Mesendoderm (in vitro differentiated cells): ENCODE measurements around the gene ERG.

Source experiments
- DNase-seq: peaks from one replicate; pipeline ENCODE4 v3.0.0; 2013
- H2AK5ac ChIP-seq: 2 replicates; pipeline ENCODE4 v1.6.1; 2013; ENCODE audit warnings: low read length, inconsistent platforms
- H2BK120ac ChIP-seq: 2 replicates; pipeline ENCODE4 v1.6.1; 2013; ENCODE audit warnings: low read depth, mild to moderate bottlenecking, low read length, moderate library complexity, mixed read lengths
- H2BK15ac ChIP-seq: replicated peaks from 2 replicates; pipeline ENCODE4 v1.6.1; 2013; ENCODE audit warnings: low read depth, mild to moderate bottlenecking, moderate library complexity
- H2BK5ac ChIP-seq: 2 replicates; pipeline ENCODE4 v1.6.1; 2013; ENCODE audit warnings: low read length, inconsistent platforms
- H3K18ac ChIP-seq: 2 replicates; pipeline ENCODE4 v1.6.1; 2013; ENCODE audit warnings: mild to moderate bottlenecking, low read length, mixed read lengths
- H3K23ac ChIP-seq: one replicate; pipeline ENCODE4 v1.6.1; 2013; ENCODE audit warnings: low read length
- H3K27ac ChIP-seq: 2 replicates; pipeline ENCODE4 v1.5.1; 2013; ENCODE audit warnings: low read depth, mild to moderate bottlenecking, inconsistent platforms, low read length, moderate library complexity
- H3K27me3 ChIP-seq: 2 replicates; pipeline ENCODE4 v1.6.1; 2013; ENCODE audit warnings: low read length, control low read depth, mild to moderate bottlenecking, inconsistent platforms; ENCODE audit not compliant: insufficient read depth, poor library complexity
- H3K36me3 ChIP-seq: 2 replicates; pipeline ENCODE4 v1.6.1; 2013; ENCODE audit warnings: low read length, inconsistent platforms; ENCODE audit not compliant: control insufficient read depth, insufficient read depth
- H3K4ac ChIP-seq: one replicate; pipeline ENCODE4 v1.6.1; 2013; ENCODE audit warnings: low read depth, mild to moderate bottlenecking, low read length, moderate library complexity
- H3K4me1 ChIP-seq: 2 replicates; pipeline ENCODE4 v1.6.1; 2013; ENCODE audit warnings: low read depth, low read length, inconsistent platforms; ENCODE audit not compliant: control insufficient read depth
- H3K4me2 ChIP-seq: 2 replicates; pipeline ENCODE4 v1.6.1; 2013; ENCODE audit warnings: low read length
- H3K4me3 ChIP-seq: 2 replicates; pipeline ENCODE4 v1.5.1; 2013; ENCODE audit warnings: mild to moderate bottlenecking, low read length
- H3K56ac ChIP-seq: one replicate; pipeline ENCODE4 v1.6.1; 2013; ENCODE audit warnings: low read length
- H3K79me1 ChIP-seq: 2 replicates; pipeline ENCODE4 v1.6.1; 2013; ENCODE audit warnings: low read length, inconsistent platforms
- H3K79me2 ChIP-seq: 2 replicates; pipeline ENCODE4 v1.6.1; 2013; ENCODE audit warnings: mild to moderate bottlenecking, low read length; ENCODE audit not compliant: control insufficient read depth, insufficient read depth
- H3K9ac ChIP-seq: 2 replicates; pipeline ENCODE4 v1.6.1; 2013; ENCODE audit warnings: low read length, inconsistent platforms
- H4K5ac ChIP-seq: one replicate; pipeline ENCODE4 v1.6.1; 2013; ENCODE audit warnings: low read length
- H4K8ac ChIP-seq: one replicate; pipeline ENCODE4 v1.6.1; 2013; ENCODE audit warnings: low read depth, mild to moderate bottlenecking, control low read depth, low read length, moderate library complexity
- WGBS: extraction: QIAGEN DNeasy Blood & Tissue Kit; methylation state at CpG from one replicate; pipeline ENCODE4 v1.1.7; 2013; ENCODE audit warnings: low lambda C conversion rate, missing lambda C conversion rate; ENCODE audit not compliant: insufficient coverage; ENCODE audit errors: extremely low coverage; 5-methylcytosine and 5-hydroxymethylcytosine counted together

Gene ERG

GRCh38 chr21:38499296-38499695 is 1.0 kb upstream of the ERG start:
- Histone ChIP-seq H3K4me3 (no peak overlapping the region), H3K79me1 (no peaks in the 10 kb centered on the region), H3K36me3 (no peaks in the 10 kb centered on the region), H3K4me1 (no peaks in the 10 kb centered on the region), H3K79me2 (no peaks in the 10 kb centered on the region), H2BK15ac (no peak overlapping the region), H3K18ac (no peak overlapping the region), H2AK5ac (no peak overlapping the region), H3K4me2 (no peak overlapping the region), H3K4ac (no peak overlapping the region), H3K9ac (no peak overlapping the region), H3K27ac (no peak overlapping the region), H4K5ac (no peak overlapping the region), H3K23ac (no peak overlapping the region), H4K8ac (no peak overlapping the region), H2BK120ac (no peak overlapping the region), H2BK5ac (no peak overlapping the region), H3K27me3 (no peaks in the 10 kb centered on the region), H3K56ac (no peak overlapping the region)
- WGBS: no CpG with 5 or more reads among the region's 6 CpGs
- no peak for DNase-seq

- no peak overlapping the region for H2BK15ac ChIP-seq
Measured at GRCh38 chr21:38496224-38496623, 2.1 kb downstream of the ERG start.

GRCh38 chr21:38495696-38496095 is 2.6 kb downstream of the ERG start:
- Histone ChIP-seq H2BK120ac (no peak overlapping the region), H4K8ac (no peak overlapping the region), H3K18ac (no peak overlapping the region), H2BK5ac (no peak overlapping the region), H3K36me3 (no peaks in the 10 kb centered on the region), H4K5ac (no peak overlapping the region), H3K9ac (no peak overlapping the region), H3K56ac (no peak overlapping the region), H3K79me2 (no peaks in the 10 kb centered on the region), H3K23ac (no peak overlapping the region), H2BK15ac (no peak overlapping the region), H3K27ac (no peak overlapping the region), H3K4me3 (no peak overlapping the region), H3K4me1 (no peaks in the 10 kb centered on the region), H2AK5ac (no peak overlapping the region), H3K4me2 (no peak overlapping the region), H3K27me3 (no peaks in the 10 kb centered on the region), H3K79me1 (no peaks in the 10 kb centered on the region), H3K4ac (no peak overlapping the region)
- DNase-seq: no peak
- no CpG with 5 or more reads among the region's 2 CpGs for WGBS

More at GRCh38 chr21:38496224-38496623, 2.1 kb downstream of the ERG start:
- no CpG with 5 or more reads among the region's 3 CpGs for whole genome bisulfite sequencing
- Histone ChIP-seq H2AK5ac (no peak overlapping the region), H3K36me3 (no peaks in the 10 kb centered on the region), H2BK120ac (no peak overlapping the region), H3K79me2 (no peaks in the 10 kb centered on the region), H2BK5ac (no peak overlapping the region), H3K18ac (no peak overlapping the region), H3K4me2 (no peak overlapping the region), H3K4me3 (no peak overlapping the region), H3K27ac (no peak overlapping the region), H3K27me3 (no peaks in the 10 kb centered on the region), H3K79me1 (no peaks in the 10 kb centered on the region), H3K4me1 (no peaks in the 10 kb centered on the region), H3K56ac (no peak overlapping the region), H3K23ac (no peak overlapping the region), H3K9ac (no peak overlapping the region), H3K4ac (no peak overlapping the region), H4K8ac (no peak overlapping the region), H4K5ac (no peak overlapping the region)
- no peak for DNase-seq

- no peaks in the 10 kb centered on the region for H3K27me3 ChIP-seq
- H2BK5ac ChIP-seq: no peak overlapping the region
- no peak overlapping the region for H3K4me2 ChIP-seq
- H2AK5ac ChIP-seq: no peak overlapping the region
- no peak for DNase-seq
- no peak overlapping the region for H3K4me3 ChIP-seq
- no peaks in the 10 kb centered on the region for H3K4me1 ChIP-seq
- H3K79me1 ChIP-seq: no peaks in the 10 kb centered on the region
- H4K5ac ChIP-seq: no peak overlapping the region
- no peak overlapping the region for H3K56ac ChIP-seq
- no peak overlapping the region for H3K9ac ChIP-seq
- H3K4ac ChIP-seq: no peak overlapping the region
- no peak overlapping the region for H2BK120ac ChIP-seq
- no peak overlapping the region for H3K27ac ChIP-seq
- no peak overlapping the region for H3K23ac ChIP-seq
- H3K36me3 ChIP-seq: no peaks in the 10 kb centered on the region
- no peaks in the 10 kb centered on the region for H3K79me2 ChIP-seq
- H2BK15ac ChIP-seq: no peak overlapping the region
- no CpG with 5 or more reads among the region's 5 CpGs for WGBS
- H4K8ac ChIP-seq: no peak overlapping the region
- no peak overlapping the region for H3K18ac ChIP-seq
Measured at GRCh38 chr21:38495242-38495641, 3.0 kb downstream of the ERG start.

GRCh38 chr21:38494703-38495102 is 3.6 kb downstream of the ERG start:
- H3K4me3 ChIP-seq: no peak overlapping the region

GRCh38 chr21:38494251-38494642 is 4.0 kb downstream of the ERG start:
- no peak overlapping the region for H2BK120ac ChIP-seq
- peaks cover 2% of the 10 kb centered on the region for H3K4me1 ChIP-seq
- H2BK5ac ChIP-seq: no peak overlapping the region
- H3K4me2 ChIP-seq: no peak overlapping the region
- no peak overlapping the region for H4K5ac ChIP-seq
- H3K9ac ChIP-seq: no peak overlapping the region
- H3K56ac ChIP-seq: no peak overlapping the region
- no peaks in the 10 kb centered on the region for H3K36me3 ChIP-seq
- WGBS: no CpG with 5 or more reads among the region's 4 CpGs
- DNase-seq: no peak
- no peak overlapping the region for H3K4me3 ChIP-seq
- no peaks in the 10 kb centered on the region for H3K79me1 ChIP-seq
- H3K27ac ChIP-seq: no peak overlapping the region
- H3K27me3 ChIP-seq: no peaks in the 10 kb centered on the region
- no peak overlapping the region for H2AK5ac ChIP-seq
- no peak overlapping the region for H2BK15ac ChIP-seq
- H3K18ac ChIP-seq: no peak overlapping the region
- H3K4ac ChIP-seq: no peak overlapping the region
- no peaks in the 10 kb centered on the region for H3K79me2 ChIP-seq
- H3K23ac ChIP-seq: no peak overlapping the region
- no peak overlapping the region for H4K8ac ChIP-seq

More at GRCh38 chr21:38494703-38495102, 3.6 kb downstream of the ERG start:
- H3K4me2 ChIP-seq: no peak overlapping the region
- DNase-seq: no peak
- no peaks in the 10 kb centered on the region for H3K79me2 ChIP-seq
- H2BK15ac ChIP-seq: no peak overlapping the region
- no peak overlapping the region for H3K23ac ChIP-seq
- peaks cover 1% of the 10 kb centered on the region for H3K4me1 ChIP-seq
- H3K18ac ChIP-seq: no peak overlapping the region
- H3K36me3 ChIP-seq: no peaks in the 10 kb centered on the region
- no peak overlapping the region for H3K9ac ChIP-seq
- no CpG with 5 or more reads among the region's 6 CpGs for WGBS
- H3K27me3 ChIP-seq: no peaks in the 10 kb centered on the region
- no peak overlapping the region for H3K4ac ChIP-seq
- no peak overlapping the region for H2BK120ac ChIP-seq
- no peak overlapping the region for H3K27ac ChIP-seq
- H2BK5ac ChIP-seq: no peak overlapping the region
- no peak overlapping the region for H4K5ac ChIP-seq
- no peaks in the 10 kb centered on the region for H3K79me1 ChIP-seq
- H4K8ac ChIP-seq: no peak overlapping the region
- H2AK5ac ChIP-seq: no peak overlapping the region
- no peak overlapping the region for H3K56ac ChIP-seq
